Measurements from ENCODE around the gene AFAP1.

Gene AFAP1

DNA sequence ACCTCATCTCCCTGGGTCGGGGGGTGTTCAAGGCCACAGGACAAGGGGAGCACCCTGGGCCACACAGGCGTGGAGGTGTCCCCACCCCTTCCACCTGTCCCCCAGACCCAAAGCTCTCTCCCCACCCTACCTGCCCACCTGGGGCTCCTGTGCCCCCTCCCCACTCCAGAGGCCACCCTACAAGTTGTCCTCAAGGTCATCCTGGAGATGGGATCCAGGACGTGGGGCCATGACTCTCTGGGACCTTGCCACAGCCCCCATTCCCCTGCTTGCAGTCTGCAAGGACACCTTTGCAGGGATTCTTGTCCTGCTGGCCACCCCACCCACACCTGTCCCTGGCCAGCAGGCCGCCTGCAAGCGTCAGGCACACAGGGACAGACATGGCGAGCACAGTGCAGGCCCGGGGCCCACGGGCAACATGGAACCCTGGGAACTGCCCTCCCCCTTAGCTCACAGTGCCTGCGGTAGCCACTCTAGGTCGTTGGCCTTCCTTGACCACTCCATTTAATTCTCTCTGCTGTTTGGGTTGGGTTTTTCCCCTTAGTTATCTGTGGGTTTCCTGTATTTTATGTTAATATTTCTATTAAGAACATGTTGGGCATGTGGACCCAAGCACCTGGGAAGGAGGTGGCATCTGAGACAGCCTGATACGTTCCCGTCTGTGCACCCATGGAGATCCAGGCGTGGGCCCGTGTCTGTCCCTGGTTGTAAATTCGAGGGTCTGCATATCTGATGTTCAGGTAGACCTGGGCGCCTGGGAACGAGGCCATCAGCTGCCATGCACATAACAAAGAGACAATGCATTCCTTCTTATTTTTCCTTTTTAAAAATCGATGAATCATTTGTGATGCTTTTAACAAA, 197.5 kb downstream of the AFAP1 start:
- Histone ChIP-seq H3K27ac (ENCODE audit: low read depth, low read length) (no peak overlapping the region), H3K18ac (ENCODE audit: low read length) (no peak overlapping the region), H3K79me2 (ENCODE audit: control insufficient read depth, insufficient read depth, low read length, poor library complexity) (no peaks in the 10 kb centered on the region), H3K23ac (ENCODE audit: low read length) (no peak overlapping the region), H3K9me3 (ENCODE audit: insufficient read depth, low read depth, low read length) (peaks cover 4% of the 10 kb centered on the region), H3K27me3 (ENCODE audit: insufficient read depth, low read length) (no peaks in the 10 kb centered on the region), H3K36me3 (ENCODE audit: control insufficient read depth in 1 of 2, insufficient read depth in 2 of 2, low read length in 2 of 2) (no peaks in the 10 kb centered on the region), H2BK5ac (ENCODE audit: low read depth, low read length, poor library complexity) (no peak overlapping the region), H3K4me3 (ENCODE audit: low read depth, low read length) (no peak overlapping the region), H2BK12ac (ENCODE audit: low read length) (no peak overlapping the region), H2AFZ (ENCODE audit: insufficient read depth, low read length, poor library complexity) (no peak overlapping the region), H4K91ac (ENCODE audit: low read depth, low read length) (no peak overlapping the region), H3K9ac (ENCODE audit: low read length) (no peak overlapping the region), H4K12ac (ENCODE audit: low read depth, low read length) (no peak overlapping the region), H2BK120ac (ENCODE audit: insufficient read depth, low read length, poor library complexity) (no peak overlapping the region), H3K79me1 (ENCODE audit: low read length) (no peaks in the 10 kb centered on the region), H3K4me2 (ENCODE audit: low read length) (no peak overlapping the region), H3K14ac (ENCODE audit: low read length) (no peak overlapping the region), H2AK5ac (ENCODE audit: low read length) (no peak overlapping the region), H4K8ac (ENCODE audit: low read depth, low read length) (no peak overlapping the region), H3K4ac (ENCODE audit: low read depth, low read length) (no peak overlapping the region), H3K4me1 (ENCODE audit: control insufficient read depth in 1 of 2, insufficient read depth in 2 of 2, low read length in 2 of 2) (no peaks in the 10 kb centered on the region)
- DNase-seq = no peak
- no CpG with 5 or more reads among the region's 18 CpGs for WGBS (ENCODE audit: extremely low coverage, insufficient coverage, insufficient read length)

DNA sequence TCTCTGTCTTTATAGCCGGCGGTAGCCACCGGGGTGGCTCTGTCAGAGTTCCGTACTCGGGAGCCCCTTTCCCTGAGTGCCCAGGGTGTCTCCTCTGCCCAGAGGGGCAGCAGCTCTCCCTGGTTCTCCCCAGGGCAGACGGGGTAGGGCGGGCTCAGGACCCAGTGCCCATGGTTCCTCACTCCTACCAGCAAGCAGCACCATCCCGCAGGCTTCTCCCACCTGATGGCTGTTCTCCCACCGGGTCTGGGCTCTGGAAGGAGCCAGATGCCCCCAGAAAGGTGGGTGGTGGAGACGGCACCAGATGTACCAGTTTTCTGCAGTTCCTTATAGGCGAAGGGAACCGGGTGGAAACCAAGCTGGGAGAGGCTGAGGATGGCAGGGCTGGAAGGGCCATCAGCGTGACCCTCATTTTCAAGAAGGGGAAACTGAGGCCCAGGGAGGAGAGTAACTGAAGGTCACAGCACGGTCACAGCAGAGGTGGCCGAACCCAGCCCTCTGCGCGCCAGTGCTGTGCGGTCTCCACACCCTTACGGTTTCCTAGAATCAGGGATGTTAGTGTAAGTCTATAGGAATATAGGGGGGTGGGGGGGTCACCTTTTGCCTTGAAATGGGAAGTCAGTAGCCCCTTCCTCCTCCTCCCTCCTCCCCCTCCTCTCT, 198.7 kb downstream of the AFAP1 start:
- H3K79me1 ChIP-seq (ENCODE audit: low read length) = no peaks in the 10 kb centered on the region
- H2BK5ac ChIP-seq (ENCODE audit: low read depth, low read length, poor library complexity) = no peak overlapping the region
- no peak overlapping the region for H2AK5ac ChIP-seq (ENCODE audit: low read length)
- H3K4me1 ChIP-seq (ENCODE audit: control insufficient read depth in 1 of 2, insufficient read depth in 2 of 2, low read length in 2 of 2) = no peaks in the 10 kb centered on the region
- H3K4ac ChIP-seq (ENCODE audit: low read depth, low read length) = no peak overlapping the region
- H2BK120ac ChIP-seq (ENCODE audit: insufficient read depth, low read length, poor library complexity) = no peak overlapping the region
- WGBS (ENCODE audit: extremely low coverage, insufficient coverage, insufficient read length) = no CpG with 5 or more reads among the region's 19 CpGs
- H3K9me3 ChIP-seq (ENCODE audit: insufficient read depth, low read depth, low read length) = peaks cover 4% of the 10 kb centered on the region
- H3K14ac ChIP-seq (ENCODE audit: low read length) = no peak overlapping the region
- H2AFZ ChIP-seq (ENCODE audit: insufficient read depth, low read length, poor library complexity) = no peak overlapping the region
- no peak overlapping the region for H3K4me2 ChIP-seq (ENCODE audit: low read length)
- no peaks in the 10 kb centered on the region for H3K27me3 ChIP-seq (ENCODE audit: insufficient read depth, low read length)
- no peak overlapping the region for H3K23ac ChIP-seq (ENCODE audit: low read length)
- H4K91ac ChIP-seq (ENCODE audit: low read depth, low read length) = no peak overlapping the region
- no peak overlapping the region for H4K8ac ChIP-seq (ENCODE audit: low read depth, low read length)
- no peaks in the 10 kb centered on the region for H3K36me3 ChIP-seq (ENCODE audit: control insufficient read depth in 1 of 2, insufficient read depth in 2 of 2, low read length in 2 of 2)
- H4K12ac ChIP-seq (ENCODE audit: low read depth, low read length) = no peak overlapping the region
- no peak overlapping the region for H3K18ac ChIP-seq (ENCODE audit: low read length)
- no peak overlapping the region for H2BK12ac ChIP-seq (ENCODE audit: low read length)
- no peak overlapping the region for H3K27ac ChIP-seq (ENCODE audit: low read depth, low read length)
- H3K9ac ChIP-seq (ENCODE audit: low read length) = no peak overlapping the region
- DNase-seq = no peak
- H3K79me2 ChIP-seq (ENCODE audit: control insufficient read depth, insufficient read depth, low read length, poor library complexity) = no peaks in the 10 kb centered on the region
- H3K4me3 ChIP-seq (ENCODE audit: low read depth, low read length) = no peak overlapping the region

- no peak overlapping the region for H3K4me3 ChIP-seq (ENCODE audit: low read depth, low read length)
- H3K4ac ChIP-seq (ENCODE audit: low read depth, low read length) = no peak overlapping the region
- H3K18ac ChIP-seq (ENCODE audit: low read length) = no peak overlapping the region
- H3K9ac ChIP-seq (ENCODE audit: low read length) = no peak overlapping the region
- no peaks in the 10 kb centered on the region for H3K27me3 ChIP-seq (ENCODE audit: insufficient read depth, low read length)
- no peak overlapping the region for H2AFZ ChIP-seq (ENCODE audit: insufficient read depth, low read length, poor library complexity)
- H3K36me3 ChIP-seq (ENCODE audit: control insufficient read depth in 1 of 2, insufficient read depth in 2 of 2, low read length in 2 of 2) = no peaks in the 10 kb centered on the region
- no peak for DNase-seq
- no peaks in the 10 kb centered on the region for H3K4me1 ChIP-seq (ENCODE audit: control insufficient read depth in 1 of 2, insufficient read depth in 2 of 2, low read length in 2 of 2)
- no peak overlapping the region for H2AK5ac ChIP-seq (ENCODE audit: low read length)
- no CpG with 5 or more reads among the region's 45 CpGs for WGBS (ENCODE audit: extremely low coverage, insufficient coverage, insufficient read length)
- no peak overlapping the region for H4K12ac ChIP-seq (ENCODE audit: low read depth, low read length)
- H3K27ac ChIP-seq (ENCODE audit: low read depth, low read length) = no peak overlapping the region
- no peaks in the 10 kb centered on the region for H3K79me2 ChIP-seq (ENCODE audit: control insufficient read depth, insufficient read depth, low read length, poor library complexity)
- H4K91ac ChIP-seq (ENCODE audit: low read depth, low read length) = no peak overlapping the region
- peaks cover 4% of the 10 kb centered on the region for H3K9me3 ChIP-seq (ENCODE audit: insufficient read depth, low read depth, low read length)
- H3K14ac ChIP-seq (ENCODE audit: low read length) = no peak overlapping the region
- no peak overlapping the region for H4K8ac ChIP-seq (ENCODE audit: low read depth, low read length)
- no peak overlapping the region for H2BK5ac ChIP-seq (ENCODE audit: low read depth, low read length, poor library complexity)
- no peaks in the 10 kb centered on the region for H3K79me1 ChIP-seq (ENCODE audit: low read length)
- no peak overlapping the region for H3K4me2 ChIP-seq (ENCODE audit: low read length)
- H3K23ac ChIP-seq (ENCODE audit: low read length) = no peak overlapping the region
- no peak overlapping the region for H2BK12ac ChIP-seq (ENCODE audit: low read length)
- H2BK120ac ChIP-seq (ENCODE audit: insufficient read depth, low read length, poor library complexity) = no peak overlapping the region
Measured at GRCh38 chr4:7739918-7740865, 199.5 kb downstream of the AFAP1 start.

- no CpG with 5 or more reads among the region's 37 CpGs for WGBS (ENCODE audit: extremely low coverage, insufficient coverage, insufficient read length)
- no peaks in the 10 kb centered on the region for H3K27me3 ChIP-seq (ENCODE audit: insufficient read depth, low read length)
- no peak overlapping the region for H4K8ac ChIP-seq (ENCODE audit: low read depth, low read length)
- H3K27ac ChIP-seq (ENCODE audit: low read depth, low read length) = no peak overlapping the region
- no peak overlapping the region for H4K12ac ChIP-seq (ENCODE audit: low read depth, low read length)
- H2BK120ac ChIP-seq (ENCODE audit: insufficient read depth, low read length, poor library complexity) = no peak overlapping the region
- no peak overlapping the region for H3K9ac ChIP-seq (ENCODE audit: low read length)
- H4K91ac ChIP-seq (ENCODE audit: low read depth, low read length) = no peak overlapping the region
- H2BK5ac ChIP-seq (ENCODE audit: low read depth, low read length, poor library complexity) = no peak overlapping the region
- H3K9me3 ChIP-seq (ENCODE audit: insufficient read depth, low read depth, low read length) = peaks cover 4% of the 10 kb centered on the region
- H3K4ac ChIP-seq (ENCODE audit: low read depth, low read length) = no peak overlapping the region
- no peak overlapping the region for H3K4me2 ChIP-seq (ENCODE audit: low read length)
- no peak overlapping the region for H3K23ac ChIP-seq (ENCODE audit: low read length)
- H3K14ac ChIP-seq (ENCODE audit: low read length) = no peak overlapping the region
- H2BK12ac ChIP-seq (ENCODE audit: low read length) = no peak overlapping the region
- H3K4me1 ChIP-seq (ENCODE audit: control insufficient read depth in 1 of 2, insufficient read depth in 2 of 2, low read length in 2 of 2) = no peaks in the 10 kb centered on the region
- no peak overlapping the region for H3K18ac ChIP-seq (ENCODE audit: low read length)
- no peak for DNase-seq
- H3K79me2 ChIP-seq (ENCODE audit: control insufficient read depth, insufficient read depth, low read length, poor library complexity) = no peaks in the 10 kb centered on the region
- H2AK5ac ChIP-seq (ENCODE audit: low read length) = no peak overlapping the region
- no peak overlapping the region for H2AFZ ChIP-seq (ENCODE audit: insufficient read depth, low read length, poor library complexity)
- H3K4me3 ChIP-seq (ENCODE audit: low read depth, low read length) = no peak overlapping the region
- H3K36me3 ChIP-seq (ENCODE audit: control insufficient read depth in 1 of 2, insufficient read depth in 2 of 2, low read length in 2 of 2) = no peaks in the 10 kb centered on the region
- no peaks in the 10 kb centered on the region for H3K79me1 ChIP-seq (ENCODE audit: low read length)
Measured at GRCh38 chr4:7739077-7739917, 200.4 kb downstream of the AFAP1 start.
